H1 (cell line): Measurements from ENCODE around the gene OXNAD1.

ENCODE experiments used
- CEBPB ChIP-seq: IDR thresholded peaks from 2 replicates; pipeline ENCODE4 v1.6.1; 2012; ENCODE audit warnings: low read depth, low read length
- CREB1 ChIP-seq: IDR thresholded peaks from 2 replicates; pipeline ENCODE4 v1.6.1; 2012; ENCODE audit warnings: inconsistent platforms
- CTCF ChIP-seq, 3 experiments: IDR thresholded peaks; 1 replicate in 2 of 3; 2 replicates in 1 of 3; pipeline versions ENCODE4 v1.5.1 to v1.6.1; 2011; ENCODE audit warnings: low read length in 3 of 3, mild to moderate bottlenecking in 3 of 3, inconsistent platforms in 2 of 3, low read depth in 1 of 3, moderate library complexity in 1 of 3; ENCODE audit not compliant: insufficient read depth in 1 of 3; ENCODE audit errors: control extremely low read depth in 1 of 3
- MAFK ChIP-seq: IDR thresholded peaks from 2 replicates; pipeline ENCODE4 v1.6.1; 2012; ENCODE audit warnings: low read depth, mild to moderate bottlenecking, improper control_type of control experiment, low read length
- NRF1 ChIP-seq: IDR thresholded peaks from 2 replicates; pipeline ENCODE4 v1.6.1; 2011; ENCODE audit warnings: mild to moderate bottlenecking, low read depth, low read length, improper control_type of control experiment
- PHF8 ChIP-seq: fragments of 200-600 bp; sonication (generic); conservative IDR thresholded peaks from 2 replicates; pipeline ENCODE4 v1.7.1; 2012; ENCODE audit warnings: low read depth, mild to moderate bottlenecking, inconsistent platforms, low read length, moderate library complexity
- POLR2A ChIP-seq, 2 experiments: IDR thresholded peaks; 1 replicate in 1 of 2; 2 replicates in 1 of 2; pipeline ENCODE4 v1.6.1; 2011; ENCODE audit warnings: low read depth in 2 of 2, low read length in 2 of 2, mild to moderate bottlenecking in 2 of 2; ENCODE audit errors: control extremely low read depth in 1 of 2
- POLR2AphosphoS5 ChIP-seq: IDR thresholded peaks from 2 replicates; pipeline ENCODE4 v1.6.1; 2011; ENCODE audit warnings: low read depth, low read length
- RAD21 ChIP-seq, 2 experiments: IDR thresholded peaks in 1 of 2; conservative IDR thresholded peaks in 1 of 2; 2 replicates each; pipeline ENCODE4 v1.6.1; 2011; ENCODE audit warnings: low read depth in 2 of 2, low read length in 2 of 2, improper control_type of control experiment in 1 of 2, inconsistent platforms in 1 of 2, mild to moderate bottlenecking in 1 of 2, moderate library complexity in 1 of 2
- RNF2 ChIP-seq: fragments of 200-900, 300-1000 bp; sonication (generic); IDR thresholded peaks from 2 replicates; pipeline ENCODE4 v1.7.1; 2016; ENCODE audit warnings: borderline replicate concordance, low read depth, mild to moderate bottlenecking, antibody characterized with exemption, low read length; ENCODE audit not compliant: poor library complexity, severe bottlenecking; ENCODE audit errors: missing control alignments
- SIRT6 ChIP-seq: IDR thresholded peaks from one replicate; pipeline ENCODE4 v1.7.1; 2012; ENCODE audit warnings: low read length, inconsistent platforms
- SIX5 ChIP-seq: IDR thresholded peaks from 2 replicates; pipeline ENCODE4 v1.6.1; 2011; ENCODE audit warnings: mild to moderate bottlenecking, low read depth, low read length

- TF ChIP-seq CTCF (IDR thresholded peaks at IDR 0.05; ENCODE audit: control extremely low read depth in 1 of 3, insufficient read depth in 1 of 3, low read depth in 1 of 3, low read length in 3 of 3) (no peak), SIRT6 (no peak), SIX5 (no peak), CREB1 (no peak), POLR2AphosphoS5 (no peak), RAD21 (IDR thresholded peaks at IDR 0.05 in 1 of 2, conservative IDR thresholded peaks at IDR 0.05 in 1 of 2; ENCODE audit: low read depth in 2 of 2, low read length in 2 of 2) (no peak), POLR2A (IDR thresholded peaks at IDR 0.05; ENCODE audit: control extremely low read depth in 1 of 2, low read depth in 2 of 2, low read length in 2 of 2) (no peak), RNF2 (no peak), NRF1 (no peak), MAFK (no peak), CEBPB (no peak), PHF8 (0 out of 2 replicates have a peak, but pooled peaks have one; percentile 6)
These were observed 771 bp upstream of the OXNAD1 start for GRCh38 chr3:16264174-16264707.
